WTC11 (cell line): ENCODE measurements around the gene IL10. TPM values are rescaled to one million over a fixed set of nuclear protein-coding genes. Genes with fewer than 3 reads are reported as not detected.

ENCODE experiments used
- ATAC-seq: fragments of 200-7000 bp; cut with Tn5 transposase; 2 replicates; pipeline ENCODE4 v1.10.0; 2021; ENCODE audit warnings: mild to moderate bottlenecking, moderate library complexity
- CTCF ChIA-PET: fragments of 300-600 bp; sonication (Branson Sonifier 250); formaldehyde crosslinking; loops from one replicate; lab custom pipeline; 2021; ENCODE audit warnings: antibody characterized with exemption; lab: Charles Lee
- POLR2A ChIA-PET: fragments of 350-600 bp; sonication (Branson Sonifier 250); formaldehyde crosslinking; loops from one replicate; lab custom pipeline; 2021; ENCODE audit warnings: antibody characterized with exemption; lab: Charles Lee
- DNase-seq: peaks from one replicate; pipeline ENCODE4 v3.0.0; 2021; ENCODE audit warnings: low spot score
- H3K27ac Mint-ChIP-seq: 2 replicates; pipeline ENCODE4 v1.8.0; 2021; ENCODE audit warnings: mixed read lengths
- H3K27me3 Mint-ChIP-seq: 2 replicates; pipeline ENCODE4 v1.8.0; 2021; ENCODE audit warnings: low read depth, mild to moderate bottlenecking, moderate library complexity, mixed read lengths
- H3K36me3 Mint-ChIP-seq: 2 replicates; pipeline ENCODE4 v1.8.0; 2021; ENCODE audit warnings: mixed read lengths
- H3K4me1 Mint-ChIP-seq: 2 replicates; pipeline ENCODE4 v1.8.0; 2022; ENCODE audit warnings: mixed read lengths
- H3K4me3 Mint-ChIP-seq: 2 replicates; pipeline ENCODE4 v1.8.0; 2021; ENCODE audit warnings: mild to moderate bottlenecking, moderate library complexity, mixed read lengths
- H3K9me3 Mint-ChIP-seq: 2 replicates; pipeline ENCODE4 v1.8.0; 2021; ENCODE audit warnings: mixed read lengths
- CBFB ChIP-seq: sonication (generic); formaldehyde crosslinking; IDR thresholded peaks from 2 replicates; pipeline ENCODE4 v1.8.1; 2022; ENCODE audit warnings: mild to moderate bottlenecking, low read depth, missing genetic modification reagents
- CREB1 ChIP-seq: sonication (generic); formaldehyde crosslinking; IDR thresholded peaks from 2 replicates; pipeline ENCODE4 v1.8.0; 2023; ENCODE audit warnings: mild to moderate bottlenecking, missing genetic modification reagents
- ESRRA ChIP-seq: sonication (generic); formaldehyde crosslinking; IDR thresholded peaks from 2 replicates; pipeline ENCODE4 v1.8.1; 2022; ENCODE audit warnings: mild to moderate bottlenecking, missing genetic modification reagents, borderline replicate concordance
- FOXJ3 ChIP-seq: sonication (generic); formaldehyde crosslinking; IDR thresholded peaks from 2 replicates; pipeline ENCODE4 v1.9.0; 2021; ENCODE audit warnings: missing genetic modification reagents, mild to moderate bottlenecking, borderline replicate concordance
- GTF2I ChIP-seq: fragments of 250-450 bp; sonication (Bioruptor Pico); conservative IDR thresholded peaks from 2 replicates; pipeline ENCODE4 v1.4.0; 2021; ENCODE audit warnings: mild to moderate bottlenecking
- MYBL2 ChIP-seq: sonication (generic); formaldehyde crosslinking; IDR thresholded peaks from 2 replicates; pipeline ENCODE4 v1.8.1; 2023; ENCODE audit warnings: mild to moderate bottlenecking, moderate library complexity, missing genetic modification reagents
- OVOL2 ChIP-seq: fragments of 250-450 bp; sonication (Bioruptor Pico); IDR thresholded peaks from 2 replicates; pipeline ENCODE4 v1.9.0; 2021; ENCODE audit warnings: mild to moderate bottlenecking, borderline replicate concordance
- PRRX2 ChIP-seq: fragments of 250-450 bp; sonication (Bioruptor Pico); IDR thresholded peaks from 2 replicates; pipeline ENCODE4 v1.8.0; 2021; ENCODE audit warnings: mild to moderate bottlenecking
- TCF7 ChIP-seq: sonication (generic); formaldehyde crosslinking; IDR thresholded peaks from 2 replicates; pipeline ENCODE4 v1.8.0; 2022; ENCODE audit warnings: mild to moderate bottlenecking, low read depth, missing genetic modification reagents, moderate library complexity
- ZNF138 ChIP-seq: sonication (generic); formaldehyde crosslinking; conservative IDR thresholded peaks from 2 replicates; pipeline ENCODE4 v1.8.1; 2022; ENCODE audit warnings: mild to moderate bottlenecking, moderate library complexity, missing genetic modification reagents
- ZNF263 ChIP-seq: sonication (generic); formaldehyde crosslinking; IDR thresholded peaks from 2 replicates; pipeline ENCODE4 v1.8.1; 2022; ENCODE audit warnings: low read depth, mild to moderate bottlenecking, moderate library complexity, missing genetic modification reagents
- total RNA-seq: library from RNA; stranded (reverse); gene quantifications from 3 replicates; pipeline ENCODE4 v1.2.3, GENCODE V29; 2021
- TF ChIP-seq, protein P1 (sequence below): fragments of 200-600 bp; IDR thresholded peaks from 2 replicates; pipeline ENCODE4 v1.8.0; 2022; ENCODE audit warnings: antibody characterized with exemption
- TF ChIP-seq, protein P2 (sequence below): sonication (generic); formaldehyde crosslinking; IDR thresholded peaks from 2 replicates; pipeline ENCODE4 v1.8.1; 2023; ENCODE audit warnings: mild to moderate bottlenecking, missing genetic modification reagents
- TF ChIP-seq, protein P3 (sequence below): fragments of 250-450 bp; sonication (Bioruptor Pico); IDR thresholded peaks from 2 replicates; pipeline ENCODE4 v1.9.0; 2021; ENCODE audit warnings: mild to moderate bottlenecking
- TF ChIP-seq, protein P4 (sequence below): sonication (generic); formaldehyde crosslinking; IDR thresholded peaks from 2 replicates; pipeline ENCODE4 v1.8.0; 2023; ENCODE audit warnings: missing genetic modification reagents, mild to moderate bottlenecking, borderline replicate concordance
- TF ChIP-seq, protein P5 (sequence below): fragments of 250-450 bp; sonication (Bioruptor Pico); IDR thresholded peaks from 2 replicates; pipeline ENCODE4 v2.1.2; 2022; ENCODE audit warnings: mild to moderate bottlenecking, moderate library complexity
- TF ChIP-seq, protein P6 (sequence below): fragments of 250-450 bp; sonication (Bioruptor Pico); conservative IDR thresholded peaks from 2 replicates; pipeline ENCODE4 v1.9.0; 2021; ENCODE audit warnings: mild to moderate bottlenecking
- TF ChIP-seq, protein P7 (sequence below): sonication (generic); formaldehyde crosslinking; IDR thresholded peaks from 2 replicates; pipeline ENCODE4 v1.8.0; 2022; ENCODE audit warnings: mild to moderate bottlenecking, missing genetic modification reagents

IL10 gene
- total RNA-seq, 1 experiment from 2014 or later: not detected

DNA sequence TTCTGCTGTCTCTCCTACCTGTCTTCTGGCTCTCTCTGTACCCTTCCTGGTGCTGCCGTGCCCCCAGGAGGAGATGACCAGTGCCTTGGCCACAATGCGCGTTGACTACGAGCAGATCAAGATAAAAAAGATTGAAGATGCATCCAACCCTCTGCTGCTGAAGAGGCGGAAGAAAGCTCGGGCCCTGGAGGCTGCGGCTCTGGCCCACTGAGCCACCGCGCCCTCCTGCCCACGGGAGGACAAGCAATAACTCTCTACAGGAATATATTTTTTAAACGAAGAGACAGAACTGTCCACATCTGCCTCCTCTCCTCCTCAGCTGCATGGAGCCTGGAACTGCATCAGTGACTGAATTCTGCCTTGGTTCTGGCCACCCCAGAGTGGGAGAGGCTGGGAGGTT, 39.8 kb downstream of the IL10 start (continued):
- TF ChIP-seq, protein P1, sequence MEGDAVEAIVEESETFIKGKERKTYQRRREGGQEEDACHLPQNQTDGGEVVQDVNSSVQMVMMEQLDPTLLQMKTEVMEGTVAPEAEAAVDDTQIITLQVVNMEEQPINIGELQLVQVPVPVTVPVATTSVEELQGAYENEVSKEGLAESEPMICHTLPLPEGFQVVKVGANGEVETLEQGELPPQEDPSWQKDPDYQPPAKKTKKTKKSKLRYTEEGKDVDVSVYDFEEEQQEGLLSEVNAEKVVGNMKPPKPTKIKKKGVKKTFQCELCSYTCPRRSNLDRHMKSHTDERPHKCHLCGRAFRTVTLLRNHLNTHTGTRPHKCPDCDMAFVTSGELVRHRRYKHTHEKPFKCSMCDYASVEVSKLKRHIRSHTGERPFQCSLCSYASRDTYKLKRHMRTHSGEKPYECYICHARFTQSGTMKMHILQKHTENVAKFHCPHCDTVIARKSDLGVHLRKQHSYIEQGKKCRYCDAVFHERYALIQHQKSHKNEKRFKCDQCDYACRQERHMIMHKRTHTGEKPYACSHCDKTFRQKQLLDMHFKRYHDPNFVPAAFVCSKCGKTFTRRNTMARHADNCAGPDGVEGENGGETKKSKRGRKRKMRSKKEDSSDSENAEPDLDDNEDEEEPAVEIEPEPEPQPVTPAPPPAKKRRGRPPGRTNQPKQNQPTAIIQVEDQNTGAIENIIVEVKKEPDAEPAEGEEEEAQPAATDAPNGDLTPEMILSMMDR: no peak
- TF ChIP-seq, all 79 proteins: peak for 0

DNA sequence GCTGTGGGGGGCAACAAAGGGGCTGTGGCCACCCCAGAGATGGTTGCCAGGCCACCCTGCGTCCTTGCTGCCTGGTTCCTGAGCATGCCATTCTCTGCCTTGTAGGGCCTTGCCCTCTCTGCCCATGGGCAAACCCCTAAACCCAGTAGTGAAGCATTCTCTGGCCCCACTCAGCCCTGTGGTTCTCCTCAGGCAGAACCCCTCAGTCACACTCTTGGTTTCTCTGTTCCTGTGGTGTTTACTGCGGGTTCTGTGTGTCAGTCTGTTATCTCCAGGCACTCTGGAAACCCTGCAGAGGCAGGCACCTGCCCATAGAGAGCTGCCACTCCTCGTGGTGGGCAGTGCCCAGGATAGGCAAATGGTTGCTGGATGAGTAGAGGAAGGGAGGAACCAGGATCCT, 42.8 kb downstream of the IL10 start:
- Mint-ChIP-seq H3K4me1 (peaks cover 9% of the 10 kb centered on the region), H3K27me3 (no peaks in the 10 kb centered on the region), H3K4me3 (no peak overlapping the region), H3K27ac (no peak overlapping the region), H3K9me3 (no peaks in the 10 kb centered on the region), H3K36me3 (peaks cover 8% of the 10 kb centered on the region)
- ChIA-PET POLR2A (no interaction called here), CTCF (no interaction called here)
- DNase-seq: no peak
- TF ChIP-seq CREB1 (no peak), ZNF263 (CRISPR knock-in tag) (no peak), TCF7 (no peak), ESRRA (CRISPR knock-in tag) (no peak), FOXJ3 (CRISPR knock-in tag) (no peak), MYBL2 (CRISPR knock-in tag) (no peak), ZNF138 (no peak), OVOL2 (CRISPR knock-in tag) (no peak)
- TF ChIP-seq, protein P2, sequence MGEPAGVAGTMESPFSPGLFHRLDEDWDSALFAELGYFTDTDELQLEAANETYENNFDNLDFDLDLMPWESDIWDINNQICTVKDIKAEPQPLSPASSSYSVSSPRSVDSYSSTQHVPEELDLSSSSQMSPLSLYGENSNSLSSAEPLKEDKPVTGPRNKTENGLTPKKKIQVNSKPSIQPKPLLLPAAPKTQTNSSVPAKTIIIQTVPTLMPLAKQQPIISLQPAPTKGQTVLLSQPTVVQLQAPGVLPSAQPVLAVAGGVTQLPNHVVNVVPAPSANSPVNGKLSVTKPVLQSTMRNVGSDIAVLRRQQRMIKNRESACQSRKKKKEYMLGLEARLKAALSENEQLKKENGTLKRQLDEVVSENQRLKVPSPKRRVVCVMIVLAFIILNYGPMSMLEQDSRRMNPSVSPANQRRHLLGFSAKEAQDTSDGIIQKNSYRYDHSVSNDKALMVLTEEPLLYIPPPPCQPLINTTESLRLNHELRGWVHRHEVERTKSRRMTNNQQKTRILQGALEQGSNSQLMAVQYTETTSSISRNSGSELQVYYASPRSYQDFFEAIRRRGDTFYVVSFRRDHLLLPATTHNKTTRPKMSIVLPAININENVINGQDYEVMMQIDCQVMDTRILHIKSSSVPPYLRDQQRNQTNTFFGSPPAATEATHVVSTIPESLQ (CRISPR knock-in tag): no peak
- TF ChIP-seq, protein P3, sequence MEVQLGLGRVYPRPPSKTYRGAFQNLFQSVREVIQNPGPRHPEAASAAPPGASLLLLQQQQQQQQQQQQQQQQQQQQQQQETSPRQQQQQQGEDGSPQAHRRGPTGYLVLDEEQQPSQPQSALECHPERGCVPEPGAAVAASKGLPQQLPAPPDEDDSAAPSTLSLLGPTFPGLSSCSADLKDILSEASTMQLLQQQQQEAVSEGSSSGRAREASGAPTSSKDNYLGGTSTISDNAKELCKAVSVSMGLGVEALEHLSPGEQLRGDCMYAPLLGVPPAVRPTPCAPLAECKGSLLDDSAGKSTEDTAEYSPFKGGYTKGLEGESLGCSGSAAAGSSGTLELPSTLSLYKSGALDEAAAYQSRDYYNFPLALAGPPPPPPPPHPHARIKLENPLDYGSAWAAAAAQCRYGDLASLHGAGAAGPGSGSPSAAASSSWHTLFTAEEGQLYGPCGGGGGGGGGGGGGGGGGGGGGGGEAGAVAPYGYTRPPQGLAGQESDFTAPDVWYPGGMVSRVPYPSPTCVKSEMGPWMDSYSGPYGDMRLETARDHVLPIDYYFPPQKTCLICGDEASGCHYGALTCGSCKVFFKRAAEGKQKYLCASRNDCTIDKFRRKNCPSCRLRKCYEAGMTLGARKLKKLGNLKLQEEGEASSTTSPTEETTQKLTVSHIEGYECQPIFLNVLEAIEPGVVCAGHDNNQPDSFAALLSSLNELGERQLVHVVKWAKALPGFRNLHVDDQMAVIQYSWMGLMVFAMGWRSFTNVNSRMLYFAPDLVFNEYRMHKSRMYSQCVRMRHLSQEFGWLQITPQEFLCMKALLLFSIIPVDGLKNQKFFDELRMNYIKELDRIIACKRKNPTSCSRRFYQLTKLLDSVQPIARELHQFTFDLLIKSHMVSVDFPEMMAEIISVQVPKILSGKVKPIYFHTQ (CRISPR knock-in tag): no peak
- TF ChIP-seq, protein P4, sequence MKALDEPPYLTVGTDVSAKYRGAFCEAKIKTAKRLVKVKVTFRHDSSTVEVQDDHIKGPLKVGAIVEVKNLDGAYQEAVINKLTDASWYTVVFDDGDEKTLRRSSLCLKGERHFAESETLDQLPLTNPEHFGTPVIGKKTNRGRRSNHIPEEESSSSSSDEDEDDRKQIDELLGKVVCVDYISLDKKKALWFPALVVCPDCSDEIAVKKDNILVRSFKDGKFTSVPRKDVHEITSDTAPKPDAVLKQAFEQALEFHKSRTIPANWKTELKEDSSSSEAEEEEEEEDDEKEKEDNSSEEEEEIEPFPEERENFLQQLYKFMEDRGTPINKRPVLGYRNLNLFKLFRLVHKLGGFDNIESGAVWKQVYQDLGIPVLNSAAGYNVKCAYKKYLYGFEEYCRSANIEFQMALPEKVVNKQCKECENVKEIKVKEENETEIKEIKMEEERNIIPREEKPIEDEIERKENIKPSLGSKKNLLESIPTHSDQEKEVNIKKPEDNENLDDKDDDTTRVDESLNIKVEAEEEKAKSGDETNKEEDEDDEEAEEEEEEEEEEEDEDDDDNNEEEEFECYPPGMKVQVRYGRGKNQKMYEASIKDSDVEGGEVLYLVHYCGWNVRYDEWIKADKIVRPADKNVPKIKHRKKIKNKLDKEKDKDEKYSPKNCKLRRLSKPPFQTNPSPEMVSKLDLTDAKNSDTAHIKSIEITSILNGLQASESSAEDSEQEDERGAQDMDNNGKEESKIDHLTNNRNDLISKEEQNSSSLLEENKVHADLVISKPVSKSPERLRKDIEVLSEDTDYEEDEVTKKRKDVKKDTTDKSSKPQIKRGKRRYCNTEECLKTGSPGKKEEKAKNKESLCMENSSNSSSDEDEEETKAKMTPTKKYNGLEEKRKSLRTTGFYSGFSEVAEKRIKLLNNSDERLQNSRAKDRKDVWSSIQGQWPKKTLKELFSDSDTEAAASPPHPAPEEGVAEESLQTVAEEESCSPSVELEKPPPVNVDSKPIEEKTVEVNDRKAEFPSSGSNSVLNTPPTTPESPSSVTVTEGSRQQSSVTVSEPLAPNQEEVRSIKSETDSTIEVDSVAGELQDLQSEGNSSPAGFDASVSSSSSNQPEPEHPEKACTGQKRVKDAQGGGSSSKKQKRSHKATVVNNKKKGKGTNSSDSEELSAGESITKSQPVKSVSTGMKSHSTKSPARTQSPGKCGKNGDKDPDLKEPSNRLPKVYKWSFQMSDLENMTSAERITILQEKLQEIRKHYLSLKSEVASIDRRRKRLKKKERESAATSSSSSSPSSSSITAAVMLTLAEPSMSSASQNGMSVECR (CRISPR knock-in tag): no peak
- ATAC-seq: no peak

DNA sequence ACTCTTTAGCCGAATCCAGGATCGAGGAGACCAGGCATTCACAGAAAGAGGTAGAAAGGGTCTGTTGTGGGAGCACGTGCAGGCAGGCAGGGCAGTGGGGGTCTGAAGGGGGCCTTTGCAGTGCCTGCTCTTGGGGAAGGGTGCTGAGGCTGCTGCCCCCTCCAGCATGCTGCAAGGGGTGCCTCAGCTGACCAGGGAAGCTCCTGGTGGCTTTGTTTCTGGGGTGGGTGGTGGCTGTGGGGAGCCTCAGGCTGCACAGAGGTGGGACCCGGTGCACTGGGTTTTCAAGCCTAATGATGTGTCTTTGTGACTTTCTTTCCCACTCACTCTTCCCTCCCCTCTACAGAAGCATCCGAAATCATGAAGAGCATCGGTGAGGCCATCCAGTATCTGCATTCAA, 43.2 kb downstream of the IL10 start:
- DNase-seq: no peak
- ChIA-PET CTCF (no interaction called here), POLR2A (no interaction called here)
- ATAC-seq: no peak
- Mint-ChIP-seq H3K4me1 (peaks cover 13% of the 10 kb centered on the region), H3K9me3 (no peaks in the 10 kb centered on the region), H3K36me3 (peaks cover 8% of the 10 kb centered on the region), H3K27me3 (no peaks in the 10 kb centered on the region), H3K4me3 (no peak overlapping the region), H3K27ac (no peak overlapping the region)
- TF ChIP-seq, protein P5, sequence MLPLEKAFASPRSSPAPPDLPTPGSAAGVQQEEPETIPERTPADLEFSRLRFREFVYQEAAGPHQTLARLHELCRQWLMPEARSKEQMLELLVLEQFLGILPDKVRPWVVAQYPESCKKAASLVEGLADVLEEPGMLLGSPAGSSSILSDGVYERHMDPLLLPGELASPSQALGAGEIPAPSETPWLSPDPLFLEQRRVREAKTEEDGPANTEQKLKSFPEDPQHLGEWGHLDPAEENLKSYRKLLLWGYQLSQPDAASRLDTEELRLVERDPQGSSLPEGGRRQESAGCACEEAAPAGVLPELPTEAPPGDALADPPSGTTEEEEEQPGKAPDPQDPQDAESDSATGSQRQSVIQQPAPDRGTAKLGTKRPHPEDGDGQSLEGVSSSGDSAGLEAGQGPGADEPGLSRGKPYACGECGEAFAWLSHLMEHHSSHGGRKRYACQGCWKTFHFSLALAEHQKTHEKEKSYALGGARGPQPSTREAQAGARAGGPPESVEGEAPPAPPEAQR (CRISPR knock-in tag): no peak
- no peak for TF ChIP-seq TCF7
- TF ChIP-seq, protein P6, sequence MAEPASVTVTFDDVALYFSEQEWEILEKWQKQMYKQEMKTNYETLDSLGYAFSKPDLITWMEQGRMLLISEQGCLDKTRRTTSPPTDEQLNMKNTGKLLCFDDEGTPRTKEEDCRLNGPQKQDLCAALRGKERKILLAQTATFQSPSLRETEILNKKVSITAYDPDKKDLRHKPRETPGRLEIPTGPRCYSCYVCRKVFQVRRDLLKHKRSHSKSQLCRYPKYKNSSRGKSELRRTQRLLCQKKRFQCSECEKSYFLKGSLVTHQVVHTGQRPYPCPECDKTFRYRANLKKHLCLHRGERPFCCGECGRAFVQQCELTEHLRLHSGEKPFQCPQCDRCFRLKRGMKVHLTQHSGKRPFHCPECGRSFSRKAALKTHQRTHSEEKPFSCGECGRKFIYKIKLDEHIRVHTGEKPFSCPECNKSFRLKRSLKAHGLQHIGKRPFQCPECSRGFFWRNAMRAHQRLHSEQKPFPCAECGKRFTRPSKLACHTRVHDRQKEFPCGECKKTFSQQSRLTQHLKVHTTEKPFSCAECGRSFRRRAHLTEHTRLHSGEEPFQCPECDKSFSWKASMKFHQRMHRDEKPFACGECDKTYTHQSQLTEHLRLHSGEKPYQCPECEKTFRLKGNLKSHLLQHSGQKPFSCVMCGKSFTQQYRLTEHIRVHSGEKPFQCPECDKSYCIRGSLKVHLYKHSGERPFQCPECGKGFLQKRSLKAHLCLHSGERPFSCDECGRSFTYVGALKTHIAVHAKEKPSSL (CRISPR knock-in tag): no peak
- TF ChIP-seq CBFB: no peak
- TF ChIP-seq GTF2I (CRISPR knock-in tag): no peak
- TF ChIP-seq, protein P7, sequence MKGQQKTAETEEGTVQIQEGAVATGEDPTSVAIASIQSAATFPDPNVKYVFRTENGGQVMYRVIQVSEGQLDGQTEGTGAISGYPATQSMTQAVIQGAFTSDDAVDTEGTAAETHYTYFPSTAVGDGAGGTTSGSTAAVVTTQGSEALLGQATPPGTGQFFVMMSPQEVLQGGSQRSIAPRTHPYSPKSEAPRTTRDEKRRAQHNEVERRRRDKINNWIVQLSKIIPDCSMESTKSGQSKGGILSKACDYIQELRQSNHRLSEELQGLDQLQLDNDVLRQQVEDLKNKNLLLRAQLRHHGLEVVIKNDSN (CRISPR knock-in tag): no peak
- no peak for TF ChIP-seq PRRX2 (CRISPR knock-in tag)
